AG10803 (cell line): ENCODE results near the gene NR3C2.

Experiments used
- DNase-seq: peaks from one replicate; pipeline ENCODE4 v3.0.0; 2010; ENCODE audit warnings: low read depth
- H3K4me3 ChIP-seq: 2 replicates; pipeline ENCODE4 v1.5.1; 2011; ENCODE audit warnings: mild to moderate bottlenecking, low read length, control low read depth
- CTCF ChIP-seq: conservative IDR thresholded peaks from 2 replicates; pipeline ENCODE4 v1.5.1; 2011; ENCODE audit warnings: mild to moderate bottlenecking, low read length, control low read depth, inconsistent platforms

The NR3C2 gene

DNA sequence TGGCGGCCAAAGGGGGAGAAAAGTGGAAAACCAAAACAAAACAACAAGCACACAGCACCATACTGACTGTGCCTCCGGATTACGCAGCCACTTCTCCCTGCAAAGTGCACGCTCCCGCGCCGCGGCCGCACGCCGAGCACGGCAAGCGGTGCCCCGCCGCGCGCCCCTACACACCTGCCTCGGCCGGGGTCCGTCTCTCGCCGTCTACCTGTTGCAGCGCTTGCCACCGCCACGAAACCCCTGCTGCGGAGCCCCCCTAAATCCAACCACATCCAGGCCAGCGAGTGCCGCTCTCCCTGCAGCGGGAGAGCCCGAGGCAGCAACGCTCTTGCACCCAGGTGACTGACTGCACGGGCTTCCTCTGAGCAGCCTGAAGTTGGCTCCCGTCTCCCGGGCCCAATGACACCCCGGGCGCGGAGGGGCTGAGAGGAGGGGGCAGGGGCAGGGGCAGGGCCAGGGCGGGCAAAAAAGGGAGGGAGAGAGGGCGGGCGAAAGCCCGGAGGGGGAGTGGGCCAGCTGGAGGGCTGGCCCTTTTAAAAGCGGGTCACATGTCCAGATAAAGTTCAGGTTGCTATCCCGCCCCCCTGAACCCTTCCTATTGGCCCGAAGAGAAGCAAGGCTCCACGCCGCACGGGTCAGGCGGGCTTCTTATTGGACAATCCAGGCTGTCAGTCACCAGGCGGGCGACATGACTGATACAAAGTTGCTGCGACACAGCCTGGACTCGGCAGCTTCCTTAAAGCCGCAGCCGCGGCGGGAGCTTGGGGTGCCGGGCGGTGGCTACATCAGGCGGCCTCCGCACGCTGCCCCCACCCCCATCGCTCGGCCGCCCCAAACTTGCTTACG lies at the start of gene NR3C2:
TSS of gene NR3C2 (minus strand) at position 429 of the 846 bp plus-strand sequence.
- H3K4me3 ChIP-seq, result peak within 1 kb of the TSS; percentile 84
- DNase-seq, result peak; percentile 97
- no peak for TF ChIP-seq CTCF

- DNase-seq, result no peak
- no peak for TF ChIP-seq CTCF
- no peak overlapping the region for H3K4me3 ChIP-seq
Observed at GRCh38 chr4:148487181-148487580, 45.0 kb upstream of the NR3C2 start.

DNA sequence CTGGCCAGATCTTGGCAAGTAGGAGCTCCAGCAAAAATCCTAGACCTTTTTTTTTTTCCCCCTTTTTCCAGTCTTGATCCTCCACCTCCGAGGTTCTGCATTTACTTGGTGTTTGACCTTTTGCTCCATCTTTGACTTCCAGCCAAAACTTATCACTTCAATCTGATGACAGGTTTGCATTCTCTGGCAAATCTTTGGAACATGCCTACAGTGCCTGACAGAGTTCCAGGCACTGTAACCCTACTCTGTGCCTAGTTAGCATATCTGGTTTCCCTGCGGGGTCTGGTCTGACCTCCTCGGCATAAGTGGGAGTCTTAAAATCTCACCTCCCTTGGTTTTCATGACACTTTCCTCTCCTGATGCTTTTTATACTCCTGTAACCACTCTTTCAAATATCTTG lies 39.4 kb upstream of the NR3C2 start:
- no peak for TF ChIP-seq CTCF
- no peak overlapping the region for H3K4me3 ChIP-seq
- DNase-seq, result no peak

DNA sequence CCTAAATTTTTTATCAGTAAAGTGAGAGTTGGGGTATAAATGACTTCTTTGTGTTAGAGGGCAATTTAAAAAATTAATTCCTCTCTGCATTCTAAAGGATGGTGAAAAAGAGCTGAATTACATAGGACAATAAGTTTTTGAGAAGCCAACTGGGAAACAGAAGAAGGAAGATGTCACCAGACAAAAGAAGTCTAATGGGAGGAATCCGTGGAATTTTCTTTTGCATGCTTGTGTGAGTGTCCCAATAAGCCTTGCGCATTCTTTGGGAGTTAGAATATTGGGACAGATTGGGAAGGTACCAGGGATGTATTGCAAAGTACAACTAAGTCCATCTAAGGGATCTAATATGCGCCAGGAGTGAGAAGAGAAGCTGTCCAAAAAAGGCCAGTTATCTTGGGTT lies 35.1 kb upstream of the NR3C2 start:
- TF ChIP-seq CTCF, result no peak
- DNase-seq, result no peak
- H3K4me3 ChIP-seq, result no peak overlapping the region

DNA sequence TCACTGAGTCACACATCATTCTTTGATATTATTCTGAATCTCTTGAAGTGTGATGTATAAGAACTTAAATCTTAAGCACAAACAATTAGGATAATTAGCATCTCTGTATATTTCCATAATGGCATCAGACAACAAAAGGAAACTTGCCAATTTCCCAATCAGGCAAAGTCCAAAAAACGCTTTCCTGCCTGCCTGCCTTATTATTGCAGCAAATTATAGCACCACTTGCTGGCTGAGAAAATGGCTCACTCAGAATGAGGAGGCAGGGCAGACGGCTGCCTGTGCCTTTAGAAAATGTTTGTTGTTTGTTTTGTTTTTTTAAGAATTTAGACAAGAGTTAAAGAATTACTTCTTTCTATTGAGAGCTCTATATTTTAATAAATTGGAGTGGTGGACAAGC lies 27.7 kb upstream of the NR3C2 start:
- no peak overlapping the region for H3K4me3 ChIP-seq
- no peak for TF ChIP-seq CTCF
- DNase-seq, result no peak

GRCh38 chr4:148454835-148455234 lies 12.6 kb upstream of the NR3C2 start:
- no peak overlapping the region for H3K4me3 ChIP-seq
- TF ChIP-seq CTCF, result no peak
- DNase-seq, result peak; percentile 34

DNA sequence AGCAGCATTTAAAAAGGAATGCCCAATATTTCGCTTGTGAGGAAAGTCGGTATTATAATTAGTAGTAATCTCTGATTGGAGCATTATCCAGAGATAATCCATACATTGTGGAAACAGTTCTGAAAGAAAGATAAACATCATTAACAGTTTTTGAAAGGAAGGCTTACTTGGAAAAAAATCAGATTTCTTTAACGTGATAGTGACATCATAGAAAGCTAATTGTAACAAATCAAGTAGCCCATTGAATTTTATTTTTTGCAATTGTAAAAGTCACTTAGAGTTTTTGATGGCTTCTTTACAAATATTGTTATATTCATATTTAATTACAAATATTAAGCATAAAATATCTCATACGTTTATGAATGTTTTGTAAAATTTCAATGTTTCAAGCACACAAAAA lies 11.6 kb upstream of the NR3C2 start:
- H3K4me3 ChIP-seq, result no peak overlapping the region
- TF ChIP-seq CTCF, result no peak
- DNase-seq, result no peak
